ENCODE data around the gene CCDC24. TPM values are rescaled to one million over a fixed set of nuclear protein-coding genes. Genes with fewer than 3 reads are reported as not detected.
A peak's percentile ranks its signal among the peaks of the same experiment; 100 is the strongest.

CCDC24 gene
- polyA plus RNA-seq, 3 donors = 1.1 to 3.0 (median 1.9) TPM

- Histone ChIP-seq H2AFZ (ENCODE audit: insufficient read depth, low read depth, low read length, poor library complexity, severe bottlenecking) (no peak overlapping the region), H3K36me3 (replicated peaks in 1 of 2; ENCODE audit: control insufficient read depth in 1 of 2, insufficient read depth in 2 of 2, low read length in 2 of 2) (no peaks in the 10 kb centered on the region), H4K20me1 (ENCODE audit: insufficient read depth, low read length) (no peaks in the 10 kb centered on the region), H3K9me3 (replicated peaks in 1 of 2; ENCODE audit: control insufficient read depth in 1 of 2, insufficient read depth in 1 of 2, low read length in 2 of 2) (no peaks in the 10 kb centered on the region), H3K4me1 (ENCODE audit: control insufficient read depth in 1 of 2, insufficient read depth in 2 of 2, low read length in 2 of 2) (peaks cover 16 to 23% of the 10 kb centered on the region in 2 donors), H3K4me3 (replicated peaks in 1 of 3; ENCODE audit: low read depth in 2 of 3, low read length in 3 of 3) (no peak overlapping the region), H3K27ac (ENCODE audit: low read depth in 1 of 2, low read length in 2 of 2) (no peak overlapping the region), H3K4me2 (replicated peaks; ENCODE audit: extremely low read depth, low read length, poor library complexity, severe bottlenecking) (no peak overlapping the region), H3K27me3 (ENCODE audit: control insufficient read depth in 2 of 2, insufficient read depth in 2 of 2, low read length in 2 of 2) (peaks cover 2 to 25% of the 10 kb centered on the region in 2 donors), H3K79me2 (ENCODE audit: insufficient read depth, low read length) (no peaks in the 10 kb centered on the region), H3K9ac (ENCODE audit: insufficient read depth, low read length, poor library complexity, severe bottlenecking) (no peak overlapping the region)
- peaks cover 19% of the 10 kb centered on the region for H3K4me1 Mint-ChIP-seq
- peak overlapping the region in 1 of 2 donors; percentile 19 for H3K4me3 Mint-ChIP-seq
- peaks cover 23 to 38% (median 35%) of the 10 kb centered on the region in 3 donors for H3K27me3 Mint-ChIP-seq (ENCODE audit: low read depth in 3 of 3)
- TF ChIP-seq CTCF (IDR thresholded peaks at IDR 0.05) = no peak
- WGBS (ENCODE audit: insufficient coverage) = 97% methylated on average over 5 of the region's 6 CpGs
- no peak overlapping the region for H3K27ac Mint-ChIP-seq
- DNase-seq = no peak
- intact Hi-C loops (cut with micrococcal nuclease) = loop anchor here in 1 of 2 donors (10.0 kb wide), 1 partner anchor 267 kb away; no protein-coding TSS in a partner anchor
- peaks cover 0 to 4% (median 0%) of the 10 kb centered on the region in 7 donors for H3K9me3 Mint-ChIP-seq
- peaks cover 0 to 2% of the 10 kb centered on the region in 2 donors for H3K36me3 Mint-ChIP-seq
Observed at GRCh38 chr1:44032170-44032790, 40.9 kb downstream of the CCDC24 start.

GRCh38 chr1:44033041-44033575 is 41.7 kb downstream of the CCDC24 start:
- Histone ChIP-seq H3K4me2 (replicated peaks; ENCODE audit: extremely low read depth, low read length, poor library complexity, severe bottlenecking) (no peak overlapping the region), H4K20me1 (ENCODE audit: insufficient read depth, low read length) (no peaks in the 10 kb centered on the region), H3K4me1 (ENCODE audit: control insufficient read depth in 1 of 2, insufficient read depth in 2 of 2, low read length in 2 of 2) (peaks cover 16 to 23% of the 10 kb centered on the region in 2 donors), H3K9me3 (replicated peaks in 1 of 2; ENCODE audit: control insufficient read depth in 1 of 2, insufficient read depth in 1 of 2, low read length in 2 of 2) (no peaks in the 10 kb centered on the region), H3K79me2 (ENCODE audit: insufficient read depth, low read length) (no peaks in the 10 kb centered on the region), H3K36me3 (replicated peaks in 1 of 2; ENCODE audit: control insufficient read depth in 1 of 2, insufficient read depth in 2 of 2, low read length in 2 of 2) (no peaks in the 10 kb centered on the region), H3K4me3 (replicated peaks in 1 of 3; ENCODE audit: low read depth in 2 of 3, low read length in 3 of 3) (no peak overlapping the region), H3K27me3 (ENCODE audit: control insufficient read depth in 2 of 2, insufficient read depth in 2 of 2, low read length in 2 of 2) (peaks cover 2 to 25% of the 10 kb centered on the region in 2 donors), H3K9ac (ENCODE audit: insufficient read depth, low read length, poor library complexity, severe bottlenecking) (no peak overlapping the region), H3K27ac (ENCODE audit: low read depth in 1 of 2, low read length in 2 of 2) (no peak overlapping the region), H2AFZ (ENCODE audit: insufficient read depth, low read depth, low read length, poor library complexity, severe bottlenecking) (no peak overlapping the region)
- intact Hi-C loops (cut with micrococcal nuclease) = loop anchor here in 1 of 2 donors (10.0 kb wide), 1 partner anchor 268 kb away; no protein-coding TSS in a partner anchor
- Mint-ChIP-seq H3K27ac (no peak overlapping the region), H3K36me3 (peaks cover 0 to 2% of the 10 kb centered on the region in 2 donors), H3K27me3 (ENCODE audit: low read depth in 3 of 3) (peaks cover 22 to 36% (median 35%) of the 10 kb centered on the region in 3 donors), H3K4me3 (no peak overlapping the region), H3K4me1 (peaks cover 19% of the 10 kb centered on the region), H3K9me3 (peaks cover 0 to 4% (median 0%) of the 10 kb centered on the region in 7 donors)
- no peak for DNase-seq
- WGBS (ENCODE audit: insufficient coverage) = 61% methylated on average over 4 of the region's 8 CpGs
- no peak for TF ChIP-seq CTCF (IDR thresholded peaks at IDR 0.05)

Measured in CD14-positive monocyte (primary cell).